ENCODE data around the gene ZSWIM4. TPM values are rescaled to one million over a fixed set of nuclear protein-coding genes. Genes with fewer than 3 reads are reported as not detected.
"Not testable (repeated sequence)": the region's sequence is repeated elsewhere in the genome, so short reads cannot be mapped to it uniquely, and the experiment has no call there.

Gene ZSWIM4
- polyA plus RNA-seq, 5 donors = 5.1 to 9.7 (median 8.0) TPM

DNA sequence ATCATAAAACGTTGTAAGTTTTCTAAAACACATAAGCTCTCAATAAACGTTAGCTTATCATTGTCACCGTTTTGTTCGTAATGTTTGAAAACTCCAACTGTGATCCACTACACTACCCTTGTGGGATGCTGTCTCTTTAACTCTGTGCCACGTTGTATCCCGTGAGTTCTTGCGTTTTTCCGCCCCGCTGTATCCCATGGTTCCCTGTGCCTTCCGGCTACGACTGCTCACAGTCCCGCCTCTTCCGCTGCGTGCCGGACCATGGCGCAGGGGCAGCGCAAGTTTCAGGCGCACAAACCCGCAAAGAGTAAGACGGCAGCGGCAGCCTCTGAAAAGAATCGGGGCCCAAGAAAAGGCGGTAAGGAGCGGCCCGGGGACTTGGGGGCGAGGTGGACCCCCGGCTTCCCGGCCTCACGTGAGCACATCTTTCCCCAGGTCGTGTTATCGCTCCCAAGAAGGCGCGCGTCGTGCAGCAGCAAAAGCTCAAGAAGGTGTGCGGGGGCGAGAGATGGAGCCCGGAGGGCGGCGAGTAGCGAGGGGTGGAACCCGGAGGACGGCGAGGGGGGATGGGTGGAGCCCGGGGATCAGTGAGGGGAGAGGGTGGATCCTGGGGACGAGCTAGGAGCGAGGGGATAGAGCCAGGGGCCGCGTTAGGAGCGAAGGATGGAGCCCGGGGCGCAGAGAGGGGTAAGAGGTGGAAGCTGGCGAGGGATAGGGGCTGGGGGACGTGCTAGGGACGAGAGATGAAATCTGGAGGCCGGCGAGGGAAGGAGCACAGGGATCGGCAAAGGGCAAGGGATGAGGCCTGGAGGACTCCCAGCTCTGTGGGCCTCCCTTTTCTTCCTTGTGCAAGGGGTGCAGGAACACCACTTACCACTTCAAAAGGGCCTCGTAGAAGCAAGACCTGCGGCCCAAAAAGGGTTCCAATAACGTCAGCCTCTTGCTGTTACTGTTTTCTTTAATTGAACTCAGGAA is 20.7 kb upstream of the ZSWIM4 start, which contains the start of gene C19orf53:
Gene C19orf53 (plus strand): TSS at position 240 of the 975 bp plus-strand sequence. CDS start 22 bp downstream, at position 262.
- peak; percentile 84 to 85 for DNase-seq

DNA sequence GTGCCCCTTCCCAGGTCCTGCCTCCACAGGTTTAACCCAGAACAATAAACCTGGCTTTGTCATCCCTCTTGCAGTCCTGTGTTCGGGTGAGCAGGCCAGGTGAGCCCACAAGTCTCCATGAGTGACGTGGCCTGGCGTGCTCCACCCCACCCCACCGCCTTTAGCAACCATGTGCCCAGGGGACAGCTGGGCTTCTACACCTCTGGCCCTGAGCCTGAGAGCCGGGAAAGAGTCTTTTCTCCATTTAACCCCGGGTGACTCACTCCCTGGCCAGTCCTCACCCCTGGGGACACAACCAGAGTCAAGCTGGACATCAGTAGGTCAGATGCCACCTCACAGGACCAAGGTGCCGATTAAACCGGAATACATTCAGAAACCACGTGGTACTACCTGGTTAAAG is 16.8 kb upstream of the ZSWIM4 start:
- no peak for DNase-seq

- DNase-seq = no peak
Measured at GRCh38 chr19:13778847-13779246, 16.4 kb upstream of the ZSWIM4 start.

DNA sequence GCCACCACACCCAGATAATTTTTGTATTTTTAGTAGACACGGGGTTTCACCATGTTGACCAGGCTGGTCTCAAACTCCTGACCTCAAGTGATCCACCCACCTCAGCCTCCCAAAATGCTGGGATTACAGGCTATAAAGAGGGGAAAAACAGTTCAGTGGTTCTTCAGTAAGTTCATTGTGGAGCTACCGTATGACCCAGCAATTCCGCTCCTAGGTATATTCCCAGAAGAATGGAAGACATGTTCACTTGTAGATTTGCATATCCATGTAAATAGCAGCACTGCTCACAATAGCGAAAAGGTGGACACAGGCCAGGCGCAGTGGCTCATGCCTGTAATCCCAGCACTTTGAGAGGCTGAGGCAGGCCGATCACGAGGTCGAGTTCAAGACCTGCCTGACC is 15.4 kb upstream of the ZSWIM4 start:
- DNase-seq = not testable (repeated sequence)

- DNase-seq = peak in 1 of 2 donors; percentile 43
Measured at GRCh38 chr19:13781547-13781946, 13.7 kb upstream of the ZSWIM4 start.

DNA sequence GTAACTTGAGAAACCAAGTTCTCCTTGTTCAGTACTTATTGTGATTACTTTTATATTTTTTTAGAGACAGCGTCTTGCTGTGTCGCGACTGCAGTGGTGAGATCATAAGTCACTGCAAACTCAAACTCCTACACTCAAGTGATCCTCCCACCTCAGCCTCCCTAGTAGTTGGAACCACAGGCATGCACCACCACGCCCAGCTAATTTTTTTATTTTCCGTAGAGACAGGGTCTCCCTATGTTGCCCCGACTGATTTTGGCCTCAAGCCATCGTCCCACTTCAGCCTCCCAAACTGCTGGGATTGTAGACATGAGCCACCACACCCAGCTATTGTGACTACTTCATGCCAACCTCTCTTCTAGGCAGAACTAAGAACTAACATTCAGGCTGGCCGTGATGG is 12.7 kb upstream of the ZSWIM4 start:
- no peak for DNase-seq

- DNase-seq = no peak
Measured at GRCh38 chr19:13783565-13784500, 11.4 kb upstream of the ZSWIM4 start.

- DNase-seq = peak in 1 of 2 donors; percentile 48
Measured at GRCh38 chr19:13784731-13785452, 10.4 kb upstream of the ZSWIM4 start.

GRCh38 chr19:13788991-13789390 is 6.3 kb upstream of the ZSWIM4 start:
- DNase-seq = no peak

GRCh38 chr19:13790354-13790753 is 4.9 kb upstream of the ZSWIM4 start:
- no peak for DNase-seq

- not testable (repeated sequence) for DNase-seq
Measured at GRCh38 chr19:13793317-13793716, 1.9 kb upstream of the ZSWIM4 start.

DNA sequence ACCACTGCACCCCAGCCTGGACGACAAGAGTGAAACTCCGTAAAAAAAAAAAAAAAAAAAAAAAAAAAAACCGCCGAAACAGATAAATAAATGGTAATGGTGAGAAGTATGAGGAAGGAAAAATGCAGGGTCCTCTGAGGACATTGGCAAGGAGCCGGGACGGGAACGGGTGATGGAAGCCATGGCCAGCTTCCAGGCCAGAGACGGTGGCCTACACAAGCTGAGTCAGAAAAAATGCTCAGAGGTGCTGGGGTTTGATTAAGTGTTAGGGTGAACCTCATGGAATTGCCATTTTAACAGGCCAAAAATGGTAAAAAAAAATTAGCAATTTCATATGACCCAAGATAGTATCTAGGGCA is 866 bp upstream of the ZSWIM4 start:
- peak; percentile 89 to 95 for DNase-seq

DNA sequence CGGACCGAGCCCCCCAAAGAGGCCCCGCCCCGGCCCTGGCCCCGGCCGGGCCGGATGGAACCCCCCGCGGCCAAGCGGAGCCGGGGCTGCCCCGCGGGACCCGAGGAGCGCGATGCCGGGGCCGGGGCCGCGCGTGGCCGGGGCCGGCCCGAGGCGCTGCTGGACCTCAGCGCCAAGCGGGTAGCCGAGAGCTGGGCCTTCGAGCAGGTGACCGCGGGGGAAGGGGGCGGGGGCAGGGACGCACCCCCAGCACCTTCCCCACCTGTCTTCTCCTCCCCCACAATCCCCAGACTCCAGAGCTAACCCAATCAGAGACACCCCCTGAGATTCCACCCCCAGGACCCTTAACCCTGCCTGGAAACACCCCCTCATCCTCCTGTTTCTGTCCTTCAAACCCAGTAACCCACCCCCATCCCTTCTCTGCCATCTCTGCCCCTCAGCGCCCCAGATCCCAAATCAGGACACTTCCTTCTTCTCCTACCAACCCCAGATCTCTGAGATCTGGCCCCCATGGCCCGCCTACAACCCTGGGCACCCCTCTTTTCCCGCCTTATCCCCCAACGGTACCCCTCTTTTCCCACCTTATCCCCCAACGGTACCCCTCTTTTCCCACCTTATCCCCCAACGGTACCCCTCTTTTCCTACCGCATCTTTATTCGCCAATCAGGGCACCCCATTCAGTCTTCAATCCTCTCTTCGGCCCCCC is 505 bp downstream of the ZSWIM4 start:
- no peak for DNase-seq

- no peak for DNase-seq
Measured at GRCh38 chr19:13796301-13797057, 1.2 kb downstream of the ZSWIM4 start.

GRCh38 chr19:13797058-13797440 is 1.8 kb downstream of the ZSWIM4 start:
- no peak for DNase-seq

DNA sequence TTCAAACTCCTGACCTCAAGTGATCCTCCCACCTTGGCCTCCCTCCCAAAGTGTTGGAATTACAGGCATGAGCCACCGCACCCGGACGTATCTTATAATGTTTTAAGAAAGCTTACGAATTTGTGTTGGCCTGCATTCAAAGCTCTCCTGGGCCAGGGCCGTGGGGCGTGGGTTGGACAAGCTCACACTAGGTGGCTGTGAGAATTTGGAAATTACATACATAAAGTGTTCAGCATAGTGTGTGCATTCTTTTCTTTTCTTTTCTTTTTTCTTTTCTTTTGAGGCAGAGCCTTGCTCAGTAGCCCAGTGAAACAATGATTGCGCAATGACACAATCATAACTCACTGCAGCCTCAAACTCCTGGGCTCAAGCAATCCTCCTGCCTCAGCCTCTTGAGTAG is 2.6 kb downstream of the ZSWIM4 start:
- DNase-seq = no peak

- DNase-seq = no peak
Measured at GRCh38 chr19:13799669-13800068, 4.4 kb downstream of the ZSWIM4 start.

DNA sequence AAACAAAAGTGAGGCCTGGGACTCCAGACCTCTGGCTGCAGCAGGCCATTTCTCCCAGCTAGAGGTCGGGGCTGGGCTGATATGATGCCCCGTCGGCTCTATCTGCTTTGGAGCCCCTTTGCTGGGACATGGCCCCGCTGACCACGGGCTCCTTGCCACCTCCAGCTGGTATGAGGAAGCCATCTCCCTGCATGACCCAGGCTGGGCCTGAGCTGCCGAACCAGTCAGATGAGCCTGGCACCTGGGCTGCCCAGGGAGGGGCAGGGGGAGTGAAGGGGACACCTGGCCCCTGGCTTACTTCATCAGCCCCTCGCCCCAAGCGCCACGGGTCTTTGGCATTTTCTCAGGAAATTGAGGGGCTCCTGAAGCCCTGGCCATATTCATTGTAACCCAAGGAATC is 7.8 kb downstream of the ZSWIM4 start:
- no peak for DNase-seq

GRCh38 chr19:13804830-13805683 is 9.8 kb downstream of the ZSWIM4 start:
- peak in 1 of 2 donors; percentile 33 for DNase-seq
